Non-pigmented ciliary epithelial cell (primary cell): ENCODE results near the gene LRMDA.

Experiments used
- DNase-seq: peaks from one replicate; pipeline ENCODE4 v3.0.0-alpha.2; 2010; ENCODE audit warnings: low read depth

Gene LRMDA

GRCh38 chr10:76172020-76172419 lies 740.6 kb downstream of the LRMDA start:
- DNase-seq, result no peak

- DNase-seq, result no peak
Measured at GRCh38 chr10:76175533-76176165, 744.2 kb downstream of the LRMDA start.

- DNase-seq, result no peak
Measured at GRCh38 chr10:76176166-76176550, 744.7 kb downstream of the LRMDA start.

DNA sequence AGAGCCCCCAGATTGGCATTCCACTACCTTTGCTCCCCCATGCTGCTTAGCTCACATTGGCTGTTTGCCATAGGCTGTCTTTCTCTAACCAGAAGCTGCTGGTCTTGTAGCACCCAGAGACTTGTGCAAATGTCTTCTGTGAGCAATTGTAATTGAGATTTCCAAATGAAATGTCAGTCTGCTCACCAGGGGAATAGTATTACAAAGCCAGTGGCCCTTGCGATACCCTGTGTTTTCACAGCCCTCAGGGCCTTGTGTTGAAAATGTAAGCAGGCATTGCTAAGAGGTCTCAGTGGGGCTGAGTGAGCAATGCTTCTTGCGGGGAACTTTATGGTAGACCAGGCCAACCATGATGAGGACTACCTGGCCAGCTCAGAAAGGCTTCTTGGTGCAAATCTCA lies 746.5 kb downstream of the LRMDA start:
- no peak for DNase-seq

- DNase-seq, result no peak
Measured at GRCh38 chr10:76178532-76179292, 747.3 kb downstream of the LRMDA start.

DNA sequence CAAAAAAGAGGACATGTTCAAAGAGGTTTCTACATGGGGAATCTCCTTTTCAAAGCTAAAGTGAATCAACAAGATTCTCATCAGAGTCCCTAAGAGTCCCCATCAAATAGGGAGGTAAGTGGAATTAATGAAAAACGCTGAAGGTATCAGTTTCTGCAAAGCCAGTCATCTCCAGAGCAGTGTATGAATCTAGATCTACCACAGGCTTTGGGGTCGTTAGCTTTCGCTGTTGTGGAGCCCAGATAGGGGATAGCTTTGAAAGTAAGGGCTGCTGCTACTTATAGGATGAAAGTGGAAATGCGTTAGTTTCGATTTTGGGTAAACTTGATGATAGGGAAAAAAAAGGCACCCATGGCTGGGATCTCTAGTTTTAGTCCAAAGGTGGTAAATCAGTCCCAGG lies 748.4 kb downstream of the LRMDA start:
- no peak for DNase-seq

- DNase-seq, result no peak
Measured at GRCh38 chr10:76184647-76185046, 753.2 kb downstream of the LRMDA start.

- no peak for DNase-seq
Measured at GRCh38 chr10:76185471-76186301, 754.3 kb downstream of the LRMDA start.

- no peak for DNase-seq
Measured at GRCh38 chr10:76188216-76188615, 756.8 kb downstream of the LRMDA start.

DNA sequence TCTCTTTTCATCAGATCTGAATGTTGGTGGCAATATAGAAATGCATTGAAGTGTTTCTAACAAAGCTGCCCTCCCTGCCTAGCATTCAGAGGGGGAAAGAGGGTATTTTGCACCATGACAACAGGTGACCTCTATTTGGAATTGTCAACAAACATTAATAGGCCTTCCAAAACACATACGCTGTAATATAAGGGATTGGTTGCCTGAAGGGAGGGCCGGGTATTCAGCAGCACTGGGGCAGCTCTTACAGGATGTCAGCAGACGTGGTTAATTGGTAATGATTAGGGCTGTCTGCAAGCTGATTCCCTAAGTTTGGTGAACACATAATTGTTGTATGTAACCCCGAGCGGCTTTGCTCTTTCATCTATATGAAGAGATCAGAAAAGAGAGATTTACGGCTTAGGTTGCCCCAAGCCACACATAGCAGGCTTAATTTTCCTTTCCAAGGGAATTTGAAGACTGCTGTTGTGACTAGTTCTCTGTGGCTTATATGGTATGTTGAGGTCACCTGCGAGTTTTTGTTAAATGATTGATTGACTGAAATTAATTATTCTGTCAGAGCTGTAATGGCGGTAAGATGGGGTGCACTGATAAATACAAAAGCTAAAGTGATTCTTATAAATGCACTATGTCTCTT lies 759.3 kb downstream of the LRMDA start:
- DNase-seq, result no peak

GRCh38 chr10:76191336-76191735 lies 759.9 kb downstream of the LRMDA start:
- no peak for DNase-seq

- no peak for DNase-seq
Measured at GRCh38 chr10:76192151-76192550, 760.7 kb downstream of the LRMDA start.

DNA sequence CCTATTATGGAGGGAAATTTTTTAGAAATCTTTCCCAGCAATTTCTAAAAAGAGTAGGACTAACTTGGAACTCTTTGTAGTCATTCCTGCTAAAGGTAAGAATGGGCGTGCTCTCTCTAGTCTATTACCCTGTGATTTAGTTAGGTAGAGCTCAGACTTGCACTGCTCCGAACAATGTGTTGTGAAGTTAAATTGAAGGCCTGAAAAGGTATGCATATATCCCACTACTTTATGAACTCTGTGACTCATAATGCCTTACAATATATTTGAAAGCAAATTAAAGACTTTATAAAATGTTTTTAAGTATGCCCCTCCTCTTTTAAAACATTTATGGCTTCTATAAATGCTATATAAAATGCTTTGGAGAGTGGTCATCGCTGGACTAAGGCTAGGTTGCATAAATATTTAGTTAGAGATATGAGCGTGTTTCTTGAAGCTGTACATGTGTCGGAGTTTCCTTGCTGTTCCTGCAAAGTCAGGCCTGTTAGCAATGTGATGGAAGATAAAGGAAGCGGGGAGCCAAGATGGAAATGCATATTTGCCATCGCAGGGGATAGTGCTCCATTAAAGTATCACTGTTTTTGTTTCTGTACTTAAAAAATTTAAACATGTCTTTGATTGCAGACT lies 761.4 kb downstream of the LRMDA start:
- no peak for DNase-seq

DNA sequence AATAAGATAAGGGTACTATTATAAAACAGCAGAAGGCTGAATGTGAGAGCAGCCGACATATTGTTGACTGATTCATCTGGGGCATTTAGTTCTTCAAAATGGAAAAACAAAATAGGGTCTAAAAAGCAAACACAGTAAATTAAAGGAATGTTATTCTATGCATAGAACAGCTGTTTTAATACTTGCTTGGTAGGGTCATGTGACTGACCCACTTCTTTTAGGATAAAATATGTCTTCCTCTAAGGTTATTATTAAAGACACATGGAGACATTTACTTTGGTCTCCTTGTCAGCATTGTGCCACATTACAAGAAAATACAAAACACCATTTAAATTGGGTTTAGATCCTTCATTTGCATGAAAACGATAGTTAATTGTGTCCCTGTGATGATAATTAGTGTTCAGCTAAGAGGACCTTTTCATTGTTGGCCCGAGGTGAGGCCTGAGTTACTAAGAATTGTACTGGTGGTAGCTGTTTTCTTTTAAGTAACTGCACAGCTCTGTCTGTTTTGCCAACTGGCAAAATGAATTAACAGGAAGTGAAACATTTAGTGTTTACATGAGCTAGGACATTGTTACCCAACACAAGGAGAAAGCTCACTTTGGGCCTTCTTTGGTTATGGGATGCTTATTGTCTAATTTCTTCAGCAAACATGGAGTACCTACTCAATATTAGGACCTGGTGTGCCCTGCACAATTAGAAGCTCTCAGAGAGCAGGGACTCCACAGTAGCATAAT lies 764.4 kb downstream of the LRMDA start:
- no peak for DNase-seq

DNA sequence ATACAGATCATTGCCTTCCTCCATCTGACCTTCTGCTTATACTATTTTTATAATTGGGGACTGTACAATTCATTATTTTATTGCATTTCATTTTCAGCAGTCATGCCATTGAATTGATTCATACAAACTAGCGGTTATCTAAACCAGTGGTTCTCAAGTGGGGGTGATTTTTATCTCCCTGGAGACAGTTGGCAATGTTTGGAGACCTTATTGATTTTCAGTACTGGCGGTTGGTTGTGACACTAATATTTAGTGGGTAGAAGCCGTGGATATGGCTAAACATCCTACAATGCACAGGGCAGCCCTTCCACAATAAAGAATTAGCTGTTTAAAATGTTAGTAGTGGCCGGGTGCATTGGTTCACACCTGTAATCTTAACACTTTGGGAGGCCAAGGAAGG lies 765.9 kb downstream of the LRMDA start:
- no peak for DNase-seq

DNA sequence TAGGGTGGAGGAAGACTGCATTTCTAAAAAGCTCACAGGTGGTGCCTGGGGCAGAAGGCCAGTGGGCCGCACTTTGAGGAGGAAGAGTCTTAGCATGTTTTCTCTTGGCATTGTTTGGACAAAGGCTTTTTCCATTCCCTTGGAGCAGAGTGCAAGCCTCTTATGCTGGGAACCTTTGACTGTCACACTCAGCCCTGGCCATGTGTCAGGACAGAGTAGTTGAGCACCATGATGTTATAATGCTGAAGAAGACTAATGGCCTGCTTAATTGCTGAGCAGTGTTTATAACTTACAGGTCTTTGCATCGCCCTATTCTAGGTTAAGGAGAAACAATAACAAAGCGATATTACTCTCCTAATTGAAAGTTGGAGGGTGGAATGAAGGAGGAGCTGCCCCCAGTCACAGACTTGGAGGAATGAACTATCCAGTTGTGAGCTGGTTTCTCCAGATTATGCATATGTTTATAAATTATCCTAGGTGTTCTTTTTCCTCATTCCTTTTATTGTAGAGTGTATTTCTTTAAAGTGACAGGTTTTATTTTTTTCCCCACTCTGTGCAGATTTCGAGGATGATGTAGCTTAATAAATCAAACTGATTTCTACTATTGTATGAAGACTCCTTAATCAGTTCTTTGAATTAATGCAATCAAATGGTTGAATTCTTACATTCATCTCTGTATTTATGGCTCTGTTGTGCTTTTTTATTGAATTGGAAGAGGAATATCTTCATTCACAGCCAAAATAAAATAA lies 767.0 kb downstream of the LRMDA start:
- no peak for DNase-seq

GRCh38 chr10:76201962-76202361 lies 770.5 kb downstream of the LRMDA start:
- DNase-seq, result no peak

DNA sequence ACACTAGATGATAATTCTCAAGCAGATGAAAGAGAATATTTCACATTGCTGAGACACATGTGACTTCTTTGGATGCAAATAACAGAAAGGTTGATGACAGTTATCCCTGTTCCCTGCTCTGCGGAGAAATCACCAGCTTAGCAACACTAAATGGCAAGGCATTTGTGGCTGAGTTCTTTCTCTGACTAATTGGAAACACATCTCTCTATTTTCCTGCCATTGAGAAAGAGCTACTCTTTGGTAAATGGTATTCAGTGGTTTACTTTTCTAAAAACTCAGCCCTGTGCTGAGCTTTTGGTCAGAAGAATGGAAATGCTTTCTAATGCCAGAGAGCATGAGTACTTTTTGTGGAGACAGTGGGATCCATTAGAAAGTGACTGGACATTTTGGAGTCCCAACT lies 771.4 kb downstream of the LRMDA start:
- DNase-seq, result peak; percentile 15

DNA sequence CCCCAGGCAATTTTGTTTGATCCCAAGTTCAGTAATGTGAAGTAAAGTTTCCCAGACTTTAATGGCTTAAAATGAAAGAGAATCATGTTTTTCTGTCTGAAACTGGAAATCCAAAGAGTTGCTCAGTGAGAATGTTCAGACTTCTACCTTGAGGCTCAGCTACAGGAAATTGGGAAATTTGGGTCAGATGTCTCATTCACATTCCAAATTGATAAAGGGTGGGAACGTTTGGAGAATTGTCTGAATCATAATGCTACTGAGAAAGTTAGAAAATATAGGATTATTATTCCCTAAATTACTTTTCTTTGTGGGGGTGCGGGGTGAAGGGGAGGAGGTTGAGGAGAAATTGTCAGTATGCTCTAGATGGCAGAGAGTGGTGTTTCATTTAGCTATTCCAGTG lies 773.9 kb downstream of the LRMDA start:
- no peak for DNase-seq

DNA sequence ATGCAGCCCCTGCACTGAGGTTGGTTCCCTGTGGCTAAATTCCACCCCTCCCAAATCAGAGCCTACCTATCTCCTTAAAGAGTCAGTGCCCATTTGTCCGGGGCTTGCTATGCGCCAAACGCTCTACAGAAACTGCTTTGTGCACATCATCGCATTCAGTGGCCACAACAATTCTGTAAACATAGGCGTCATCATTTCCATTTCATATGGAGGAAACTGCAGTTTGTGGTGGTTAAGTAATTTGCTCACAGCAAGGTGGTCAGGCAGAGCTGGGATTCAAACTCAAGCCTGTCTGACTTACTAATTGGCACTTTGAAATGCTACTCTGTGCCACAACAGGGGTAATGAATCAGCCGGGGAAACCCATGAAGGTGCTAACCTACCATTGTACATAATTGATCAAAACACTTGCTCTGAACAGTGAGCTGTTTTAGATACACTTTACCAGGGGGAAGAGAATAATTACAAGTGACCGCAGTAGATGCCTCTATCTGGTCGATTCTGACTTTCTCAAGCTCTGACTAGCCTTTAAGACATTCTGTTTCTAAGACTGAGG lies 775.5 kb downstream of the LRMDA start:
- DNase-seq, result no peak
